ENCODE results near the gene PARP9.

- TF ChIP-seq CTCF (IDR thresholded peaks at IDR 0.05; ENCODE audit: insufficient read depth, low read length, poor library complexity, severe bottlenecking) (no peak), EZH2phosphoT487 (conservative IDR thresholded peaks at IDR 0.05; ENCODE audit: low read length) (no peak)
These were observed 40.8 kb downstream of the PARP9 start for GRCh38 chr3:122523317-122523716.
